ENCODE measurements around the gene SLC39A11.

Gene SLC39A11

DNA sequence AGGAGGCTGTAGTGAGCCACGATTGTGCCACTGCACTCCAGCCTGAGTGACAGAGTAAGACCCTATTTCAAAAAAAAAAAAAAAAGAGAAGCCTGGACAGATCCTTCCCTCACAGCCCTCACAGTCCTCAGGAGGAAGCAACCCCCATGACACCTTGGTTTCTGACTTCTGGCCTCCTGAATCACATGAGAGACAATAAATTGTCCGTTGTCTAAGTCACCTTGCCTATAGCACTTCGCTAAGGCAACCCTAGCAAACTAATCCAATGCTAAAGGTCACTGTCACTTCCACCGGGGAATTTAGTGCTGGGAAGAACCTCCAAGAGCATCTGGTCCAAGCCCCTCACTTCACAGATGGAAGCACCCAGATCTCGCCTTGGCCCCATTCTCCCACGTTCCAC, 18.9 kb upstream of the SLC39A11 start:
- no peak overlapping the region for H4K91ac ChIP-seq (ENCODE audit: low read length)
- no peak overlapping the region for H2BK5ac ChIP-seq (ENCODE audit: low read depth, low read length, poor library complexity, severe bottlenecking)
- H3K23ac ChIP-seq (ENCODE audit: low read length in 2 of 2) = no peak overlapping the region

DNA sequence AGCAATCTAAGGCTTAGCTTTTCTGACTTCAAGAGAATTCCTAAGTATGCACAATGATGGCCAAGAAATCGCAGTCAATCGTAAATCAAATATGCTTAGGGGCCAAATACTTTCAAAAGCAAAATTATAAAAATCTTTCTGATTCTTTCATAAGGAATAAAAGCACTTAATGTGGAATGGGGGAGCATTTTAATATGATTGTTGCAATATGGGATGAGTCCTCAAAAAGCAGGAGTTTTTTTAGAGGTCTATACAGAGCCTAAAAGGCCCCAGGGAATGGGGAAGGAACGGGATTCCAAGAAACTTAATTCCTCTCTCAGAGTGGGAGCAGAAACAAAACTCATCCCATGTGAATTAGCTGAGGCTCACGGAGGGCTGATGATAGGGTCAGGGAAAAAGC, 14.7 kb upstream of the SLC39A11 start:
- Histone ChIP-seq H2BK15ac (ENCODE audit: low read depth, poor library complexity, severe bottlenecking) (no peak overlapping the region), H3K27me3 (ENCODE audit: control insufficient read depth in 1 of 2, insufficient read depth in 1 of 2, low read length in 2 of 2) (peaks cover 0 to 8% of the 10 kb centered on the region in 2 experiments), H3K4me2 (ENCODE audit: low read length, poor library complexity, severe bottlenecking) (no peak overlapping the region), H2BK12ac (ENCODE audit: low read length in 2 of 2) (no peak overlapping the region), H3K4me1 (ENCODE audit: control insufficient read depth, insufficient read depth, low read depth, low read length) (peaks cover 2% of the 10 kb centered on the region), H3K79me1 (replicated peaks; ENCODE audit: low read length, poor library complexity, severe bottlenecking) (no peaks in the 10 kb centered on the region), H2BK120ac (ENCODE audit: low read depth, low read length) (no peak overlapping the region), H4K91ac (ENCODE audit: low read length) (no peak overlapping the region), H4K8ac (ENCODE audit: low read length) (no peak overlapping the region), H3K9me3 (ENCODE audit: control insufficient read depth, low read length) (no peaks in the 10 kb centered on the region), H3K4me3 (ENCODE audit: insufficient read depth in 1 of 2, low read depth in 1 of 2, low read length in 2 of 2) (no peak overlapping the region), H3K9ac (ENCODE audit: low read length) (no peak overlapping the region), H3K23ac (ENCODE audit: low read length in 2 of 2) (no peak overlapping the region), H3K18ac (ENCODE audit: low read depth in 1 of 2, low read length in 2 of 2) (no peak overlapping the region), H3K36me3 (ENCODE audit: control insufficient read depth in 1 of 2, insufficient read depth in 2 of 2, low read depth in 1 of 2, low read length in 2 of 2) (no peaks in the 10 kb centered on the region), H3K4ac (ENCODE audit: low read depth in 1 of 2, low read length in 2 of 2) (no peak overlapping the region), H2BK5ac (ENCODE audit: low read depth, low read length, poor library complexity, severe bottlenecking) (no peak overlapping the region), H3K27ac (ENCODE audit: low read length, poor library complexity, severe bottlenecking) (no peak overlapping the region), H2AK5ac (ENCODE audit: low read length, severe bottlenecking) (no peak overlapping the region), H3K14ac (ENCODE audit: low read length in 2 of 2) (no peak overlapping the region), H2AFZ (ENCODE audit: low read depth, low read length) (no peak overlapping the region)
- WGBS = 77% methylated on average over 3 of the region's 4 CpGs
- no peak for DNase-seq

More for the DNA sequence above, 18.9 kb upstream of the SLC39A11 start:
- Histone ChIP-seq H2BK15ac (ENCODE audit: low read depth, poor library complexity, severe bottlenecking) (no peak overlapping the region), H3K27me3 (ENCODE audit: control insufficient read depth in 1 of 2, insufficient read depth in 1 of 2, low read length in 2 of 2) (peaks cover 0 to 4% of the 10 kb centered on the region in 2 experiments), H2BK120ac (ENCODE audit: low read depth, low read length) (no peak overlapping the region), H2AK5ac (ENCODE audit: low read length, severe bottlenecking) (no peak overlapping the region), H3K14ac (ENCODE audit: low read length in 2 of 2) (no peak overlapping the region), H2BK12ac (ENCODE audit: low read length in 2 of 2) (no peak overlapping the region), H2AFZ (ENCODE audit: low read depth, low read length) (no peak overlapping the region), H3K4me3 (ENCODE audit: insufficient read depth in 1 of 2, low read depth in 1 of 2, low read length in 2 of 2) (no peak overlapping the region), H3K18ac (ENCODE audit: low read depth in 1 of 2, low read length in 2 of 2) (no peak overlapping the region), H3K79me1 (replicated peaks; ENCODE audit: low read length, poor library complexity, severe bottlenecking) (no peaks in the 10 kb centered on the region), H3K36me3 (ENCODE audit: control insufficient read depth in 1 of 2, insufficient read depth in 2 of 2, low read depth in 1 of 2, low read length in 2 of 2) (no peaks in the 10 kb centered on the region), H3K4me1 (ENCODE audit: control insufficient read depth, insufficient read depth, low read depth, low read length) (no peaks in the 10 kb centered on the region), H3K4ac (ENCODE audit: low read depth in 1 of 2, low read length in 2 of 2) (no peak overlapping the region), H4K8ac (ENCODE audit: low read length) (no peak overlapping the region), H3K4me2 (ENCODE audit: low read length, poor library complexity, severe bottlenecking) (no peak overlapping the region), H3K27ac (ENCODE audit: low read length, poor library complexity, severe bottlenecking) (no peak overlapping the region), H3K9ac (ENCODE audit: low read length) (no peak overlapping the region), H3K9me3 (ENCODE audit: control insufficient read depth, low read length) (no peaks in the 10 kb centered on the region)
- DNase-seq = no peak
- 80% methylated on average over 6 of the region's 6 CpGs for WGBS

DNA sequence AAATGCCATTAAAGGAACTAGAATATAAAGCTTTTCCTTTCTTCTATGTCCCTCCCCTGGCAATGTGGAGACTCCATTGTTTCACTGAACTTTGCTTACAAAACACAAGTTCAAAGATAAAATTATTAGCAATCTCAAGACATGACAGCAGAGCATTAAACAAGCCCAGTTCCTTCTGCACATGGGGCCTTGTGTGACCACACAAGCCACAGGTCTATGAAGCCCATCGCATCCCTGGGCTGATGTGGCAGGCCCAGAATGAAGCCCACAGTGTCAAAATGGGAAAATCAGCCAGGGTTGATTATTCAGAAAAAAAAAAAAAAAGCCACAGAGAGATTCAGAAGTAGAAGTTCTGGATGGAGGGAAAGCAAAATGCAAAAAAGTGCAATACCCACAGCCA, 12.9 kb upstream of the SLC39A11 start:
- no peak overlapping the region for H3K4me3 ChIP-seq (ENCODE audit: insufficient read depth in 1 of 2, low read depth in 1 of 2, low read length in 2 of 2)
- H3K36me3 ChIP-seq (ENCODE audit: control insufficient read depth in 1 of 2, insufficient read depth in 2 of 2, low read depth in 1 of 2, low read length in 2 of 2) = no peaks in the 10 kb centered on the region
- no peak overlapping the region for H2AFZ ChIP-seq (ENCODE audit: low read depth, low read length)
- no peak overlapping the region for H2BK15ac ChIP-seq (ENCODE audit: low read depth, poor library complexity, severe bottlenecking)
- H4K91ac ChIP-seq (ENCODE audit: low read length) = no peak overlapping the region
- no peak overlapping the region for H2BK5ac ChIP-seq (ENCODE audit: low read depth, low read length, poor library complexity, severe bottlenecking)
- no peak overlapping the region for H2BK12ac ChIP-seq (ENCODE audit: low read length in 2 of 2)
- no peak overlapping the region for H4K8ac ChIP-seq (ENCODE audit: low read length)
- H3K18ac ChIP-seq (ENCODE audit: low read depth in 1 of 2, low read length in 2 of 2) = no peak overlapping the region
- H3K27me3 ChIP-seq (ENCODE audit: control insufficient read depth in 1 of 2, insufficient read depth in 1 of 2, low read length in 2 of 2) = peaks cover 0 to 8% of the 10 kb centered on the region in 2 experiments
- H2BK120ac ChIP-seq (ENCODE audit: low read depth, low read length) = no peak overlapping the region
- no peak overlapping the region for H3K4ac ChIP-seq (ENCODE audit: low read depth in 1 of 2, low read length in 2 of 2)
- H3K9me3 ChIP-seq (ENCODE audit: control insufficient read depth, low read length) = no peaks in the 10 kb centered on the region
- peaks cover 2% of the 10 kb centered on the region for H3K4me1 ChIP-seq (ENCODE audit: control insufficient read depth, insufficient read depth, low read depth, low read length)
- H3K9ac ChIP-seq (ENCODE audit: low read length) = no peak overlapping the region
- H2AK5ac ChIP-seq (ENCODE audit: low read length, severe bottlenecking) = no peak overlapping the region
- no peak overlapping the region for H3K23ac ChIP-seq (ENCODE audit: low read length in 2 of 2)
- no peaks in the 10 kb centered on the region for H3K79me1 ChIP-seq (replicated peaks; ENCODE audit: low read length, poor library complexity, severe bottlenecking)
- 88% methylated on average over 1 of the region's 1 CpG for WGBS
- no peak overlapping the region for H3K4me2 ChIP-seq (ENCODE audit: low read length, poor library complexity, severe bottlenecking)
- H3K14ac ChIP-seq (ENCODE audit: low read length in 2 of 2) = no peak overlapping the region
- DNase-seq = no peak
- no peak overlapping the region for H3K27ac ChIP-seq (ENCODE audit: low read length, poor library complexity, severe bottlenecking)

DNA sequence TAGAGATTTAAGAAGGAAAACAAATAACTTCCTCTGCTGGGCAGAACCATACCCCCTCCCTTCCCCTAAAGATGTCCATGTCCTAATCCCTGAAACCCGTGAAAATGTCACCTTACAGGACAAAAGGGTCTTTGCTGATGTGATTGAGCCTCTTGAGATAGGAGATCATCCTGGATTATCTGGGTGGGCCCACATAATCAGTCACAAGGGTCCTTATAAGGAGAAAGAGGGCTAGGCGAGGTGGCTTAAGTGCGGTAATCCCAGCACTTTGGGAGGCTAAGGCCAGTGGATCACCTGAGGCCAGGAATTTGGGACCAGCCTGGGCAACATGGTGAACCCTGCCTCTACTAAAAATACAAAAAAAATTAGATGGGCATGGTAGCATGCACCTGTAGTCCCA, 12.0 kb upstream of the SLC39A11 start:
- H3K4me3 ChIP-seq (ENCODE audit: insufficient read depth in 1 of 2, low read depth in 1 of 2, low read length in 2 of 2) = no peak overlapping the region
- no peak overlapping the region for H3K4me2 ChIP-seq (ENCODE audit: low read length, poor library complexity, severe bottlenecking)
- no peak overlapping the region for H3K14ac ChIP-seq (ENCODE audit: low read length in 2 of 2)
- peaks cover 2 to 18% of the 10 kb centered on the region in 2 experiments for H3K27me3 ChIP-seq (ENCODE audit: control insufficient read depth in 1 of 2, insufficient read depth in 1 of 2, low read length in 2 of 2)
- no peaks in the 10 kb centered on the region for H3K9me3 ChIP-seq (ENCODE audit: control insufficient read depth, low read length)
- H3K79me1 ChIP-seq (replicated peaks; ENCODE audit: low read length, poor library complexity, severe bottlenecking) = no peaks in the 10 kb centered on the region
- no peak overlapping the region for H2BK12ac ChIP-seq (ENCODE audit: low read length in 2 of 2)
- no peak overlapping the region for H3K23ac ChIP-seq (ENCODE audit: low read length in 2 of 2)
- no peak for DNase-seq
- no peak overlapping the region for H3K18ac ChIP-seq (ENCODE audit: low read depth in 1 of 2, low read length in 2 of 2)
- H3K27ac ChIP-seq (ENCODE audit: low read length, poor library complexity, severe bottlenecking) = no peak overlapping the region
- no peak overlapping the region for H2AK5ac ChIP-seq (ENCODE audit: low read length, severe bottlenecking)
- H3K4me1 ChIP-seq (ENCODE audit: control insufficient read depth, insufficient read depth, low read depth, low read length) = peaks cover 3% of the 10 kb centered on the region
- H4K8ac ChIP-seq (ENCODE audit: low read length) = no peak overlapping the region
- H4K91ac ChIP-seq (ENCODE audit: low read length) = no peak overlapping the region
- H2BK5ac ChIP-seq (ENCODE audit: low read depth, low read length, poor library complexity, severe bottlenecking) = no peak overlapping the region
- no peak overlapping the region for H2AFZ ChIP-seq (ENCODE audit: low read depth, low read length)
- no peak overlapping the region for H2BK120ac ChIP-seq (ENCODE audit: low read depth, low read length)
- H3K9ac ChIP-seq (ENCODE audit: low read length) = no peak overlapping the region
- no peak overlapping the region for H3K4ac ChIP-seq (ENCODE audit: low read depth in 1 of 2, low read length in 2 of 2)
- H3K36me3 ChIP-seq (ENCODE audit: control insufficient read depth in 1 of 2, insufficient read depth in 2 of 2, low read depth in 1 of 2, low read length in 2 of 2) = no peaks in the 10 kb centered on the region
- WGBS = 93% methylated on average over 3 of the region's 3 CpGs
- no peak overlapping the region for H2BK15ac ChIP-seq (ENCODE audit: low read depth, poor library complexity, severe bottlenecking)

All from mesenchymal stem cell (in vitro differentiated cells and primary cell).